HG03135 (cell line): ENCODE results near the gene MYCBPAP.

Experiments used
- ATAC-seq: cut with Tn5 transposase; IDR thresholded peaks from one replicate; pipeline ENCODE4 v1.9.1; 2021; ENCODE audit warnings: mild to moderate bottlenecking, moderate library complexity; ENCODE audit not compliant: unreplicated experiment

Gene MYCBPAP

DNA sequence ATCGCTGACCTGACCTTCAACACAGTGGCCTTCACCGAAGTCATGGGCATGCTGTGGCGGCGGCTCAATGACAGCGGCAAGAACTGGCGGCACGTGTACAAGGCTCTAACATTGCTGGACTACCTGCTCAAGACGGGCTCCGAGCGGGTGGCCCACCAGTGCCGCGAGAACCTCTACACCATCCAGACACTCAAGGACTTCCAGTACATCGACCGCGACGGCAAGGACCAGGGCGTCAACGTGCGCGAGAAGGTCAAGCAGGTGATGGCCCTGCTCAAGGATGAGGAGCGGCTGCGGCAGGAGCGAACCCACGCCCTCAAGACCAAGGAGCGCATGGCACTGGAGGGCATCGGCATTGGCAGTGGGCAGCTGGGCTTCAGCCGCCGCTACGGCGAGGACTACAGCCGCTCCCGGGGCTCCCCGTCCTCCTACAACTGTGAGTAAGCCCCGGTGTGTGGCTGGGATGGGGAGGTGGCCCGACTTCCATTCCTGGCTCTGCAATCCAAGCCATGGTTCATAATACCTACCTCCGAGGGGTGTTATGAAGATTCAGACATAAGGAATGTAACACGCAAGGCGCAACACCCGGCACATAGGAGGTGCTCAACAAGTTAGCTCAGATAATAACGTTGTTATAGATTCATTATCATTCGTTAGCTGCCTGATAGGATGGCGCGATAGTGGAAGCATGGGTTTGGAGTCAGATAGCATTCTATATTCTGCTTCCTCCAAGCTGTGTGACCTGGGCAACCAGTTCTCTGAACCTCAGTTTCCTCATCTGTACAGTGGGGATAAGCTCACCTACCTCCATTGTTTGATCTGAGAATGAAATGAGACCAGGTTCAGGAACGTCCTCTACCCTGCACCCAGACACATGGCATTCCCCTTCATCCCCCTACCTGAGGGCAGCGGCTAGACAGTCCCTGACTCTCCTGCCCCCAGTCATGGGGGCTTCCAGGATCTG, 28.7 kb downstream of the MYCBPAP start:
- ATAC-seq: no peak

- no peak for ATAC-seq
These were observed 29.7 kb downstream of the MYCBPAP start for GRCh38 chr17:50537721-50538548.

- ATAC-seq: no peak
These were observed 30.5 kb downstream of the MYCBPAP start for GRCh38 chr17:50538549-50539410.

DNA sequence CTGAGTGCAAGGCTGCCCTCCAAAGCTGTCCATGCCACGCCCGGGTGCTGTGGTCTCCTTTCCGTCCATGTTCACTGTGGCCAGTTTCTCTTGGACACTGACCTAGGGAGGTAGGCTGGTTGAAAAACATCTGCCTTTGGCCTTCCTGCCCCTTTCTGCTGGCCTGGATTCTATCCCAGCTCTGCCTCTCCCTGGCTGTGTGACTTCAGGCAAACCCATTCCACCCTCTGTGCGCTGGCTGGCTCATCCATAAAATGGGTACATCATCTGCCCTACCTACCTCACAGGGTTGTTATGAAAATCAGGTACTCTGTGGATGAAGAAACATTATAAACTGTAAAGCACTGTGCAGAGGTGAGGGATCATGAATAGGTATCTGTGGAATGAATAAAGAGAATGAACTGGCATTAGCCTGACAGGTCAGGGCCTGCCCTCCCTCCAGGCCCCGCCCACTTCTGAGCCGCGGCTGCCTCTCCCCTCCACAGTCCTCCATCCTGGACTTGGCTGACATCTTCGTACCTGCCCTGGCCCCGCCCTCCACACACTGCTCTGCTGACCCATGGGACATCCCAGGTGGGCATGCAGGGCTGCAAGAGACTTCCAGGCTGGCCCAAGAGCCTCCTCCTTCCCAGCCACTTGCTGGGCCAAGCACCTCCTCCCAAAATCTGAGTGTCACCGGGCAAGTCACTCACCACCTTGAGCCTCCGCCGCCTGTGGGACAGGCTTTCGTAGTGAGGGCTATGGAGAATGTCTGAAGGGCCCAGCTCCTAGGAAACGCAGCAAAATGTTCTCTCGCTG, 31.7 kb downstream of the MYCBPAP start:
- ATAC-seq: no peak

DNA sequence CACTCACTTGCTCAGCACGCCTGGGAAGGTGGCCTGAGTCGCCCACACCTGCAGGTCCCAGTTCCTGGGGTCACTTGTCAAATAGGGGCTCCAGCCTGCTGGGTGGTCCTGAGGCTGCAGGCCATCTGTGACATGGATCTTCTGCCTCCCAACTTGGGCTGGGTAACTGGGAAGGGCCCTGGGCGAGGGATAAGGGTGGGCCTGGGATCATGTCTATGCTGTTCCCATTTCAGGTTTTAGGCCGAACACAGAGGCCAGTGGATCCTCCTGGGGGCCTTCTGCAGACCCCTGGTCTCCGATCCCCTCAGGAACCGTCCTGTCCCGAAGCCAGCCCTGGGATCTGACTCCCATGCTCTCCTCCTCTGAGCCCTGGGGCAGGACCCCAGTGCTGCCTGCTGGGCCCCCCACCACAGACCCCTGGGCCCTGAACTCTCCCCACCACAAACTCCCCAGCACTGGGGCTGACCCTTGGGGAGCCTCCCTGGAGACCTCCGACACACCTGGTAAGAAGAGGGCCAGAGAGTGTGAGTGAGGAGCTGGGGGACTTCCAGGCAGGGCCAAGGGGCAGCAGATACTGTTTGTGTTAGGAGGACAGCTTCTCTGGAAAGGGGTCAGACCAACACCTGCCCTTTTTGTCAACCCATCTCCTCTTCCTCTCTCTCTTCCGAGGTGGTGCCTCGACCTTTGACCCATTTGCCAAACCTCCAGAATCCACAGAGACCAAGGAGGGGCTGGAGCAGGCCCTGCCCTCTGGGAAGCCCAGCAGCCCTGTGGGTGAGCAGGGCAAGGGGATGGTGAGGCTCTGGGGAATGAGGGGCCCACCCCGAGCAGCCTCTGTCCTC, 32.5 kb downstream of the MYCBPAP start:
- no peak for ATAC-seq

DNA sequence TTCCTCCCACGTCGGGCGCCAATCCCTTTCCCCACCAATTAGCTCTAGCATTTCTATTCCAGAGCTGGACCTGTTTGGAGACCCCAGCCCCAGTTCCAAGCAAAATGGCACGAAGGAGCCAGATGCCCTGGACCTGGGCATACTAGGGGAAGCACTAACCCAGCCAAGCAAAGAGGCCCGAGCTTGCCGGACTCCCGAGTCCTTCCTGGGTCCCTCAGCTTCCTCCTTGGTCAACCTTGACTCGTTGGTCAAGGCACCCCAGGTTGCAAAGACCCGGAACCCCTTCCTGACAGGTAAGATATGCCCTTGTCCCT, 33.1 kb downstream of the MYCBPAP start:
- no peak for ATAC-seq

DNA sequence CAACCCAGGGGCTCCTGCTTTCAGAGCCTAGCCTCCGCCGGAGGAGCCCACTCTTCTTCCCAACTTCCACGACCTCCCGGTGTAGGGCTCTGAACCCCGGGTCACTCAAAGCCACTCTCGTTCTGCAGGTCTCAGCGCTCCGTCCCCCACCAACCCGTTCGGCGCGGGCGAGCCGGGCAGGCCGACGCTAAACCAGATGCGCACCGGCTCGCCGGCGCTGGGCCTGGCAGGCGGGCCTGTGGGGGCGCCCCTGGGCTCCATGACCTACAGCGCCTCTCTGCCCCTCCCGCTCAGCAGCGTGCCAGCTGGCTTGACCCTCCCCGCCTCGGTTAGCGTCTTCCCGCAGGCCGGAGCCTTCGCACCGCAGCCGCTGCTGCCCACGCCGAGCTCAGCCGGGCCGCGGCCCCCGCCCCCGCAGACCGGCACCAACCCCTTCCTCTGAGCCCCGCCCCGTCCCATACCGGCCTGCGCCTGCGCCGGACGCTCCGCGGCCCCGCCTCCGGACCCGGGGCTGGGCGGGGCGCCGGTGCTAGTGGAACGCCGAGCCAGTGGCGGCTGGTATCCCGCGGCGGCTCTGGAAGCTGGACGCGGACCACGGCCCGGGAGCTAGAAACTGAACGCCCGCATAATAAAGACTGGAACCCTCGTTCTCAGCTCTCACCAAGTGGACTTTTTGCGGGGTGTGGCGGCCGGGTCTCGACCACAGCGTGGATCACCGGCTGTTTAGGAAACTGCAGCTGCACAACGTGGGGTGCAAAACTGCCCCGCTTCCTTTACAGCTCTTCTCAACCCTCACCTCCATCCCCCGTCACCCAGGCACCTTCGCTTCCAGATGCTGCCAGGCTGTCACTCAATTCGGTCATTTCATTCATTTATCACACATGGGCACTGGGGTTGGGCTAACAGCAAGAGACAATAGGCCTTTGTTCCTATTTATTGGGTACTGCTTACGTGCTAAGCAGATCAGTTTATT, 33.8 kb downstream of the MYCBPAP start:
- peak; percentile 85 for ATAC-seq

GRCh38 chr17:50542795-50543774, 34.8 kb downstream of the MYCBPAP start:
- ATAC-seq: no peak

DNA sequence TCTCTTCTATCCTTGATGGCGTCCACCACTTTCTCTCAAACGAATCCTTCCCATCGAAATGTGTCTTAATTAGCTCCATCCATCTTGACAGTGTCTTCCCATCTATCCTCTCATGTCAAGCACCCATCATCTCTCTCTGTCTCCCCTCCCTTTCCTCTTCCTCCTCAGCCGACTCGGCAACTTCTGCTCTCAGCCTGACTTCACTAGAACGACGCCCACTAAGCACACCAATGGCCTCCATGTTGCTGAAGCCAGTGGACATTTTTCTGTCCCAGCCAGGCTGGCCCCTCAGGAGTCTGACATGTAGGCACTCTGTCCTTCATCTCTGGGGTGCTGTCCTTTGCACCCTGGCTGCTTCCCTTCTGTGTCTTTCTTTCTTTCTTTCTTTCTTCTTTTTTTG, 36.3 kb downstream of the MYCBPAP start:
- ATAC-seq: no peak

DNA sequence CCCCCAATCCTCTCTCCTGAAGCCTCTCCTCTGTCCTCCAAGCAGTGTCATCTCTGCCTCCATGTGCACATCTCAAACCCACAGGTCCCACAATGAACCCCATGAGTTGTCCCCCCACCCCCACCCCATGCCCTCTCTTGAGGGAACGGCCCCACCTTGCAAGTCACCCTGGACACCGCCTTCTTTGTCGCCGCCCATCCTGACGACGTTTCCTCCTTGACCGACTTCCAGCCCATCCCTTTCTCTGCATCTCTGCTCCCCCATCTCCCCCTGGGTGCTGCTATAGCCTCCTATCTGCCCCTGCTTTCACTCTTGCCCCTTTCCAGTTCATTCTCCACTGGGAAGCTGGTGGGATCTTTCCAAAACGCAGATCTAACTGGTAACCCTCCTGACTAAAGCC, 37.1 kb downstream of the MYCBPAP start:
- ATAC-seq: no peak

DNA sequence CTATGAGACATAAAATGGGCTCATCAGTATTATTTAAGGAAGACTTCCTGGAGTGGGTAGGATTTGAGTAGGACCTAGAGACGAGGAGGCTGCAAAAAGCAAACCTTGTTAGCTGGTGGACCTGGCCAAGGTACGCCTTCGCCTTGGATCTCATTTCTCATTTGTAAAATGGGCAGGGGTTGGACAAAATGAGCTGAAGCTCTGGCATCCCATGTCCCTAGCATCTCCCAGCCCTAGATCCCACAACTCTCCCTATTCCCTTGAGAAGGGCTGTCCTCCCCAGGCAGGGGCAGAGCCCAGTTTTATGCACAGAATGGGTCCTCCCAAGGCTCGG, 38.4 kb downstream of the MYCBPAP start:
- ATAC-seq: no peak

- ATAC-seq: peak; percentile 64
These were observed 38.9 kb downstream of the MYCBPAP start, which contains the start of gene SPATA20 for GRCh38 chr17:50547035-50547735. SPATA20 (plus strand) TSS chr17:50547174; CDS start chr17:50547209, 35 bp downstream.

GRCh38 chr17:50547736-50548083, 39.5 kb downstream of the MYCBPAP start:
- no peak for ATAC-seq

DNA sequence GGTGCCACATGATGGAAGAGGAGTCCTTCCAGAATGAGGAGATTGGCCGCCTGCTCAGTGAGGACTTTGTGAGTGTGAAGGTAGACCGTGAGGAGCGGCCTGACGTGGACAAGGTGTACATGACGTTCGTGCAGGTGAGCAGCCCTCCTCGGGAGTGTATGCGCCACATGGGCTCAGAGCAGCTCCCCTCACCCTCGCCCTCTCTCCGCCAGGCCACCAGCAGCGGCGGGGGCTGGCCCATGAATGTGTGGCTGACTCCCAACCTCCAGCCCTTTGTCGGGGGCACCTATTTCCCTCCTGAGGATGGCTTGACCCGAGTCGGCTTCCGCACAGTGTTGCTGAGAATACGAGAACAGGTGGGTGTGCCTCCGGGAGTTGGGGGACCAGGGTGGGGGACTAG, 40.6 kb downstream of the MYCBPAP start:
- ATAC-seq: no peak

DNA sequence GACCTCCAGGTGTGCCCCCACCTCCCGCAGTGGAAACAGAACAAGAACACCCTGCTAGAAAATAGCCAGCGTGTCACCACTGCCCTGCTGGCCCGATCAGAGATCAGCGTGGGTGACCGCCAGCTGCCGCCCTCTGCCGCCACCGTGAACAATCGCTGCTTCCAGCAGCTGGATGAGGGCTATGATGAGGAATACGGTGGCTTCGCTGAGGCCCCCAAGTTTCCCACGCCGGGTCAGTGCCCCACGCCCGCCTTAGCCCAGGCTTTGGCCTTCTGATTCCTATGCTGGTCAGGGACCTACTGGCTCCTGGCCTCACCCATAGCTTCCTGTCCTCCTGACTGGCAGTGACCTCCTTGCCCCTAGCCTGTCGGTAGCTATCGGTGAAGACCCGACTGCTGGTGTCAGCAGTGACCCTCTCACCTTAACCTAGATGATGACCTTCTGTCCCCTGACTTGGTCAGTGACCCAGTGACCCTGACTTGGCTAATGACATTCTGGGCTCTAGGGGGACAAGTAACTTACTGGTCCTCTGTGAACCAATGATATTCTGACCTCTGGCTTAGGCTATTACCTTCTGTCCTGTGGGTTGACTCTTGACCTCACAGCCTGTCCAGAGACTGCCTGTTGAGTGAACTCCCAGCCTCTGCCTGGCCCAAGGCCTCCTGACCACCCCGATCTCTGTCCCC, 41.2 kb downstream of the MYCBPAP start:
- no peak for ATAC-seq

DNA sequence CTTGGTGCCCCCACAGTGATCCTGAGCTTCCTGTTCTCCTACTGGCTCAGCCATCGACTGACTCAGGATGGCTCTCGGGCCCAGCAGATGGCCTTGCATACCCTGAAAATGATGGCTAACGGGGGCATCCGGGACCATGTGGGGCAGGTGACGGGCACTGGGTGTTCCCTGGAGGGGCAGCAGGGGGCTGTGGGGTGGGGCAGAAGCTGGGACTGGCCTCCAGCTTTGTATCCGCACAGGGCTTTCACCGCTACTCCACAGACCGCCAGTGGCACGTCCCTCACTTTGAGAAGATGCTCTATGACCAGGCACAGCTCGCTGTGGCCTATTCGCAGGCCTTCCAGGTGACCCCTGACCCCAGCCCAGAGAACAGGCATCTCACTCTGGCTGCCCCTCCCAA, 41.7 kb downstream of the MYCBPAP start:
- ATAC-seq: no peak
